ENCODE data around the gene C19orf47.
"Not testable (repeated sequence)": the region's sequence is repeated elsewhere in the genome, so short reads cannot be mapped to it uniquely, and the experiment has no call there.

Gene C19orf47

DNA sequence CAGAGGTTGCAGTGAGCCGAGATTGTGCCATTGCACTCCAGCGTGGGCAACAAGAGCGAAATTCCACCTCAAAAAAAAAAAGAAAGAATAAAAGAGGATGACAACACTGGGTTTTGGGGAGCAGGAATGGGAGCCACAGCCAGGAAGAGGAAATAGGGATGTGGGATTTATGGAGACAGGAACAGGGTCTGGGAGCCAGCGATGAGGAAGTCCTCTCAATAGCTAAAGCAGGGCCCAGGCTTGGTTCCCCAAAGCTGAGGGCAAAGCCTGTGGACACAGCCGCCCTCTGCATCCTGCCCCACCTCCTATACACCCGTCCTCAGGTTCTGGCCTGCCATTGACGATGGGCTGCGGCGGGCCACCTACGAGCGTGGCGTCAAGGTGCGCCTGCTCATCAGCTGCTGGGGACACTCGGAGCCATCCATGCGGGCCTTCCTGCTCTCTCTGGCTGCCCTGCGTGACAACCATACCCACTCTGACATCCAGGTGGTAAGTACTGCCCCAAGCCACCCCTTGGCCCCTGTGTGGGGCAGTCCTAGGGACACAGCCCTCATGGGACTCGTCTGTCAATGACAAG is 28.2 kb upstream of the C19orf47 start:
- DNase-seq (ENCODE audit: low read depth, low spot score) = no peak

DNA sequence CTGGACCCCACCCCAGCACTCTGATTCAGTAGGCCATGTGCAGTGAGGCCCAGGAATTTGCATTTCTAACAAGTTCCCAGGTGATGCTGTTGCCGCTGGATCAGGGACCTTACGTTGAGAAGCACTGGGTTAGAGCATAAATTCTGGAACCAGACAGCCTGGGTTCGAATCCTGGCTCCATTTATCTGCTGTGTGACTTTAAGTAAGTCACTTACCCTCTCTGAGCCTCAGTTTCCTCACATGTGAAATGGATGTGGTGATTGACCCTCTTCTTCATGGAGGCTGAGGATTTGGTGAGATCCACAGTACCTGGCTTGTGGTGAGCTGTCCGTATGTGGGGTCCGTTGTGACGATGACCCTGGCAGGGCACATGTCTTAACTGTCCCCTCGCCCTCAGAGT is 25.9 kb upstream of the C19orf47 start:
- DNase-seq (ENCODE audit: low read depth, low spot score) = no peak

DNA sequence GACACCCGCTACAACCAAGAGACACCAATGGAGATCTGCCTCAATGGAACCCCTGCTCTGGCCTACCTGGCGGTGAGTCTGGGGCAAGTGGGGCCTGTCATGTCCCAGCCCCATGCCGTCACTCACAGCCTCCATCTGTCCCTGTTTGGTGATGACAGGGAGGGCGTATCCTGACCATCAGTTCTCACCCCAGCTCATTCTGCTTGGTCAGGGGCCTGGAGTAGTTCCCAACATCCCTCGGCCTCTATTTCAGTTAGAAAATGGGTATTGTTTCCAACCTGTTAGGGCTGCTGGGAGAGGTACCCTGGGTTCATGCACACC is 23.6 kb upstream of the C19orf47 start:
- DNase-seq (ENCODE audit: low read depth, low spot score) = no peak

DNA sequence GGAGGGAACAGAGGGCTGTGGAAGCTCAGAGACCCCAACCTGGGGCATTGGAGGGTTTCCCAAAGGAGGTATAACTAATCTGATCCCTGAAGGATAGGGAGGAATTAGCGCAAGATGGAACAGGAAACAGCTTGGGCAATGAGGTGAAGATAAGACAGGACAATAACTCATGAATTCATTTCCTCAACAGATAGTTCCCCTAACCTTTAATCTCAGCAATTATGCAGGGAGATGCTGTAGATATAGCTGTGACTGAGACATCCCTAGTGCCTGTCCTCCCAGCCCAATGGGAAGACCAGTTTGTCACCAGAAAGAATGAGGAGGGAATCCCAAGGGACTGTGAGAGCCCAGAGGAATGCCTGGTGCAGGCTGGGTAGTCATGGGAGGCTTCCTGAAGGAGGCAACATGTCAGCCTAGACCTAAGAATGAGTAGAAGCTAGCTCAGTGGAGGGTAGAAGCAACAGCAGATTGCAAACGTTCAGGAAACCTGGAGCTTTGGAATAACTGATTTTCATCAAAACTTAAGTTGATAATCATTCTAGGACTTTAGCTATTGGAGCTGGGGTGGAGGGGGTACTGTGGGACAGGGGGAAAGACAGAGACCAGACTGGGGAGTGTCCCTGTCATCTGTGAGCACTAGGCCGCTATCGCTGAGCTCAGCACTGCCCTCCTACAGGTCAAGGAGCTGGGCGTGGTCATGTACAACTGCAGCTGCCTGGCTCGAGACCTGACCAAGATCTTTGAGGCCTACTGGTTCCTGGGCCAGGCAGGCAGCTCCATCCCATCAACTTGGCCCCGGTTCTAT is 23.0 kb upstream of the C19orf47 start:
- no peak for DNase-seq (ENCODE audit: low read depth, low spot score)

DNA sequence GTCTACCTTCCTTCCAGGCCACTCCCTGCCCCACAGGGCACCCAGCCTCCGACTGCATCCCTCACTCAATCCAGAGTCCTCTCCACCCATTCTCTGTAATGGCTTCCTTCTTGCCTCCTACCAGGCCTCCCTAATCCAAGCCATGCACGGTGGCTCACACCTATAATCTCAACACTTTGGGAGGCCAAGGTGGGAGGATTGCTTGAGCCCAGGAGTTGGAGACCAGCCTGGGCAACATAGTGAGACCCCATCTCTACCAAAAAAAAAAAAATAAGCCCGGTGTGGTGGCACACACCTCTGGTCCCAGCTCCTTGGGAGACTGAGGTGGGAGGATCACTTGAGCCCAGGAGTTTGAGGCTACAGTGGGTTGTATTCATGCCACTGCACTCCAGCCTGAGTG is 22.1 kb upstream of the C19orf47 start:
- DNase-seq (ENCODE audit: low read depth, low spot score) = not testable (repeated sequence)

DNA sequence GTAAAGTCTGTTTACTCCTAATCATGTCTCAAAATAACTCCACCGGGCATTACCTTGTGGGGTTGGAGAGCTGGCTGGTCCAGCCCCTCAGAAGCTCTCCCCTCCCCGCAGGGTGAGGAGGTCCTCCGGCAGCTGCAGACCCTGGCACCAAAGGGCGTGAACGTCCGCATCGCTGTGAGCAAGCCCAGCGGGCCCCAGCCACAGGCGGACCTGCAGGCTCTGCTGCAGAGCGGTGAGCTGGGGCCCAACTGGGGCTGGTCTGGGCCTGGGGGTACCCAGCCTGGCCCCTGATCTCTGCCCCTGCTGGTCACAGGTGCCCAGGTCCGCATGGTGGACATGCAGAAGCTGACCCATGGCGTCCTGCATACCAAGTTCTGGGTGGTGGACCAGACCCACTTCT is 21.6 kb upstream of the C19orf47 start:
- DNase-seq (ENCODE audit: low read depth, low spot score) = no peak

DNA sequence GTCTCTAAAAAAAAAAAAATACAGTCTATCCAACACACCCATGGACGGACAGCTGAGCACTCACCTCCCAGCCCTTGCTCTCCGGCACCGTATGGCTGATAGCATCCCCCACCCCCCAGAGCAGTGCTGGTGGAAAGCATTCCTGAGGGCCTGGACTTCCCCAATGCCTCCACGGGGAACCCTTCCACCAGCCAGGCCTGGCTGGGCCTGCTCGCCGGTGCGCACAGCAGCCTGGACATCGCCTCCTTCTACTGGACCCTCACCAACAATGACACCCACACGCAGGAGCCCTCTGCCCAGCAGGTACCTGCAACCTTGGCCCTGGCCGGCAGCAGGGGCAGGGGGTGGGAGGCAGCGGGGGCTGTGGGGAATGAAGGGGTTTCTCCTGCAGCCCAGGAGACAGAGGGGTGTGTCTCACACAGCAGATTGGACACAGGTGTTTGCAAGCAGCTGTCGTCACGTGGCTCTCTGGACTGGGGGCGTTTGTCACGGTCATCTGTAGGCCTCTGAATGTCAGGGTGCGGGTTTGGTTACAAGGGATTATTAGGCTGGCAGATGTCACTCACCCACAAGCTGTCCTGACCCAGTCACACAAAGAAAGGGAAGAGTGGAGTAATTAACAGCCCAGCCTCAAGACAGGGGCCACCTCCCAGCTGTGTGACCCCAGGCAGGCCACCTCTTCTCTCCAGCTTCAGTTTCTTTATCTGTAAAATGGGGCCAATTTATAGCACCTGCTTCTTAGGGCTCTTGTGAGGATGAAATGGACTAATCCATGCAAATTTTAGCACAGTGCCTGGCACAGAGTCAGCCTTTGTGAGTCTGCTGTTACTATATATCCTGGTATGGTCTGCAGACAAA is 19.6 kb upstream of the C19orf47 start:
- DNase-seq (ENCODE audit: low read depth, low spot score) = no peak

DNA sequence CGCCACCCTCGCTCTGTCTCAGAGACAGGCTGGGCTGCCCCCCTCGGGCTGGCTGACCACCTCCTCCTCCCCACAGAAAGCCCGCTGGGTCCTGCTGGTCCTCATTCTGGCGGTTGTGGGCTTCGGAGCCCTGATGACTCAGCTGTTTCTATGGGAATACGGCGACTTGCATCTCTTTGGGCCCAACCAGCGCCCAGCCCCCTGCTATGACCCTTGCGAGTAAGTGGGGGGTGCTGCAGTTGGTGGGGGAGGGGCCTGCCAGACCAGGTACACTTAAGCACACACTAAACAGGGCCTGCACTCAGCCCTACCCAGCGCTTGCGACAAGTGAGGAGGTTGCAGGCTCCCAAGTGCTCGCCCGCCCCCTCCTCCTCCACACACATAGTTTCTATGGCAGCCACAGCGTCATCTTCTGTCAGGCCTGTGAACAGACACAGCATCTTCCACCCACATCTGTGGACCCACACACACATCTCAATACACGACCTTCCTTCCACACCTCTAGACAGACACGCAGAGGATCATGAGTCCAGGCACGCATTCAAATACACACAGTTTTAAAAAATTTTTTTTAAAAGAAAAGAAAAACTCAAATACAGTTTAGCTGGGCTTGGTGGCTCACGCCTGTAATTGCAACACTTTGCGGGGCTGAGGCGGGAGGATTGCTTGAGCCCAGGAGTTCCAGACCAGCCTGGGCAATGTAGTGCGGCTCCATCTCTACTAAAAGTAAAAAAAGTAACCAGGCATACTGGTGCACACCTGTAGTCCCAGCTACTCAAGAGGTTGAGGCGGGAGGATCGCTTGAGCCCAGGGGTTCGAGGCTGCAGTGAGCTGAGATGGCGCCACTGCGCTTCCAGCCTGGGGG is 18.7 kb upstream of the C19orf47 start:
- DNase-seq (ENCODE audit: low read depth, low spot score) = no peak

DNA sequence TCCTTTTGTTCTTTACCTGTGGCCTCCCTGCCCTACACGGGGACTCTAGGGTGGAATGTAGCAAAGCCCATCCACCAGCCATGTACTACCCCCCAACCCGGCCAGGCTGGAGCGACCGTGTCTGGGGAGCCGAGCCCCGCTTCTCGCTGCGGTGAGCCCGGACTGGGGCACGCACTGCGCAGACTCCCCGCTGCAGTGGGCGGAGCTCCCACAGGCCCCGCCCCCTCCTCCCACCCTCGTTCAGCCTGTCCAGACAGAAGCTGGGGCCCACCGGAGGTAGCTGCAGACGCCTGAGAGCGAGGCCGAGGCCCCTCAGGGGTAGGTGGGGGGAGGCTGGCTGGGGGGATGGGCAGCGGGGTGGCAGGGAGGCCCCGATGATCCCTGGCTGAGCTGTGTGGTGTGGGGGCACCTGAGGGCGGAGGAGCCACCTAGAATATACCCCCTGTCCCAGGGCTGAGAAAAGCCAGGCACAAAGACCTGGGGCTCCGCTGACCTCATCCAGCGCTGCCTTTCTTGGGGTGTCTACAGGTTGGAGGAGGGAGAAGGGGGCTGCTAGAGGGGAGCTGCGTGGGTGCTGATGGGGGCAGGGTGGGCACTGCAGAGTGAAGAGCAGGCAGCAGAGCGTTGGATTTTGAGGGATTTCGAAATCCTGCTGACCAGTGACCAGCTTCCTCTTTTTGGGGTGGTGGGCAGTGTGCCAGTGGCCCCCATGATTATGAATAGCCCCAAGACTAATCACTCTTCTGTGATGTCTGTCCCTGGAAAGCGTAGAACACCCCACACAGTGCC is 17.6 kb upstream of the C19orf47 start:
- peak; percentile 5 for DNase-seq (ENCODE audit: low read depth, low spot score)

DNA sequence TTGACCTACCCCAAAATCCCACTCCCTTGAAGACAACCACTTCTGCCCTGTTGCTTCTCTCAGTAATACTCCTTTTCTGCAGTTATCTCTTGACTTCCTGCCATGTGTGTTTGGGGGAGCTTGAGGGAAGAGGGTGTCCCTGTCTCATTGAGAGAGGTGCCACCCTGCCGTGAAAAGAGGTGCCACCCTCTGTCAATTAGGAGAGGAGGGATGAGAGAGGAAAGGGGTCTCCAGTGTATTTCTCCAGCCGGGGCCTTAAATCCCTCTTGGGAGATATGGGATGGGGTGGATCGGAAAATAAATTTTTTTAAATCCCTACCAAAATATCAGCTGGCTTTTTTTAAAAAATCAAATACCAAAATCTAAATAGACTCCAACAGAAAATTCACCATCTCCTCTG is 16.8 kb upstream of the C19orf47 start:
- no peak for DNase-seq (ENCODE audit: low read depth, low spot score)

DNA sequence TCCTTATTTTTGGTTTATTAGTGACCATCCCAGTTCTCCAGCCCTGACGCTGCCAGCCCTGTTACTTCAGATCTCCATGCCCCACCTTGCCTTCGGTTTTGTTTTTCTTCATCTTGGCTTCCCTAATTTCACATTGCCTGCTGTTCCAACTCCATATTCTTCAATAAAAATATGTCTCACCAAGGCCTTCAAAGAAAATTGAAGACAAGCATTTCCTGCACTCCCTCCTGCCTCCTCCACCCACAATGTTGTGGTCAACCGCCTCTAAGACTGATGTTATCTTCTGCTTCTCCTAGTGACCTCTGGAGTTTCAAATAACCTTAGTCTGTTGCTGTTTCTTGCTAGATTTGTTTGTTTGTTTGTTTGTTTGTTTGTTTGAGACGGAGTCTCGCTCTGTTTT is 14.9 kb upstream of the C19orf47 start:
- DNase-seq (ENCODE audit: low read depth, low spot score) = no peak

DNA sequence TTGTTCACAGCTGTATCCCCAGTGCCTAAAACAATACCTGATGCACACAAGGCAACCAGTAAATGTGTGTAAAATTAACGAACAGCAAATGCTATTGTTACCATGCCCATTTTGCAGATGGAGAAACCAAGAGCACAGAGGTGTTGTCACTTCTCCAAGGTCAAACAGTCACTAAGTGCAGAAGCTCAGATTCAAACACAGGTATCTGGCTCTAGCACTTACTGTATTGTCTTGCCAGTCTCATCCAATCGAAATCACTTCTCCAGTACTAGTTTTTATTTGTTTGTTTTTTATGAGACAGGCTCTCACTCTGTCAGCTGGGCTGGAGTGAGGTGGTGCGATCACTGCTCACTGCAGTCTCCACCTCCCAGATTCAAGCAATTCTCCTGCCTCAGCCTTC is 14.0 kb upstream of the C19orf47 start:
- DNase-seq (ENCODE audit: low read depth, low spot score) = no peak

DNA sequence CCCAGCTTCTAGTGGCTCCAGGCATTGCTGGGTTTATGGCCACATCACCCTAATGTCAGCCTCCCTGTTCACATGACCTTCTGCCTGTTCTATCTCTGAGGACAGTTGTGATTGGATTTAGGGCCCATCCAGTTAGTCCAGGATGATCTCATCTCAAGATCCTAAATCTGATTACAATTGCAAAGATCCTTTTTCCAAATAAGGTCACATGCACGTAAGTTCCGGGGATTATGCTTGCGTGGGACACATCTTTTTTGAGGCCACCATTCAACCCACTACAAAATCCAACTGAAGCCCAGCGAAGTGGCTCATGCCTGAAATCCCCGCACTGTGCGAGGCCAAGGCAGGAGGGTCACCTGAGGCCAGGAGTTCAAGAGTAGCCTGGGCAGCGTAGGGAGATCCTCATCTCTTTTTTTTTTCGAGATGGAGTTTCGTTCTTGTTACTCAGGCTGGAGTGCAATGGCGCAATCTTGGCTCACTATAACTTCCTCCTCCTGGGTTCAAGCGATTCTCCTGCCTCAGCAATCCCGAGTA is 12.6 kb upstream of the C19orf47 start:
- DNase-seq (ENCODE audit: low read depth, low spot score) = no peak

DNA sequence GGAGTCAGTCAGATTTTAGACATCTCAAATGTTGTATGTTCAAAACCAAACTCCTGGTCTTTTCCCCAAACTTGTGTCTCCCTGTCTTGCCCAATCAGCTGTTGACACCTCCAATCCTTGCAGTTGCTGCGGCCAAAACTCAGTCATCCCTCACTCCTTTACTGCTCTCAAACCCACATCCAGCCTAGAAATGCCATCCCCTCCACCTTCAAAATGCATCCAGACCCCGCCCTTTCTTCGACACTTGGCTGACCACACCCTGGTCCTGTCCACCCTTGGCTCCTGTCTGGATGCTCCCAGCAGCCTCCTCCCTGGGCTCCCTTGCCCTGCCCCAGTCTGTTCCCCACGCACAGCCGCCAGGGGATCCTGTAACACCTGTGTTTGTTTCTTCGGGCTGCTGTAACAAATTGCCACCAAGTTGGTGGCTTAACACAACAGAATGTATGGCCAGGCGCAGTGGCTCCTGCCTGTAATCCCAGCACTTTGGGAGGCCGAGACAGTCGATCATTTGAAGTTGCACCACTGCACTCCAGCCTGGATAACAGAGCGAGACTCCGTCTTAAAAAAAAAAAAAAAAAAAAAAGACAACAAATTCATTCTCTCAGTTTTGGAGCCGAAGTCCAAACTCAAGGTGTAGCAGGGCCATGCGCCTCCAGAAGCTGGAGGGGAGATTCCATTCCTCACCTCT is 12.0 kb upstream of the C19orf47 start:
- no peak for DNase-seq (ENCODE audit: low read depth, low spot score)

DNA sequence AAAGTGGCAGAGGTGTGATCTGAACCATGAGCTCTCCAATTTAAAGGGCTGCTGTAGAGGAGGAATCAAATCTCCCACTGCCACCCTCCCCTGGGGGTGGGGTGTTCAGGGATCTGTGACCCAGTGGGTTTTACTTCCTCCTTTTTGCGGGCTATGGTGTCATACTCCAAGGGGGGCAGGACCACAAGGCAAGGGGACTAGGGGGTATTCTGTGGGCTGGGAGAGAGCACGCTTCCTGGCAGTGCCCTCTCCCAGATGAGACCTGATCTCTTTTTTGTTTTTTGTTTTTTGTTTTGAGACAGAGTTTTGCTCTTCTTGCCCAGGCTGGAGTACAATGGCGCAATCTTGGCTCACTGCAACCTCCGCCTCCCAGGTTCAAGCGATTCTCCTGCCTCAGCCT is 10.6 kb upstream of the C19orf47 start:
- DNase-seq (ENCODE audit: low read depth, low spot score) = no peak

DNA sequence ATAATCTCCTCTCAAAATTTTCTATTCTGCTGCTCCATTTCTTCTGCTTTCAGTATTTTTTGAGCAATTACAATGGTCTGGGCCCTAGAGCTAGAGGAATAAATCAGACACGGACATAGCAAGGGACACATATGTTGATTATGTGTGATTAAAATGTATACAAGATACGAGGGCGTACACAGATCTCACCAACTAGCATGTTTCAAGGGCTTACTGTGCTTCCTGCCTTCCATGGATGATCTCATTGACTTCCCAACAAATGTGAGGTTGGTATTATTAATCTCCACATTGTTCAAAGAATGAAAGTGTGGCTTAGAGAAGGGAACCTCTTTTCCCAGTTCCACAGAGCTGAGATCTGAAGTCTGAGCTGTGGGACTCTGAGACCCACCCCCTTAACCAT is 9.4 kb upstream of the C19orf47 start:
- DNase-seq (ENCODE audit: low read depth, low spot score) = no peak

DNA sequence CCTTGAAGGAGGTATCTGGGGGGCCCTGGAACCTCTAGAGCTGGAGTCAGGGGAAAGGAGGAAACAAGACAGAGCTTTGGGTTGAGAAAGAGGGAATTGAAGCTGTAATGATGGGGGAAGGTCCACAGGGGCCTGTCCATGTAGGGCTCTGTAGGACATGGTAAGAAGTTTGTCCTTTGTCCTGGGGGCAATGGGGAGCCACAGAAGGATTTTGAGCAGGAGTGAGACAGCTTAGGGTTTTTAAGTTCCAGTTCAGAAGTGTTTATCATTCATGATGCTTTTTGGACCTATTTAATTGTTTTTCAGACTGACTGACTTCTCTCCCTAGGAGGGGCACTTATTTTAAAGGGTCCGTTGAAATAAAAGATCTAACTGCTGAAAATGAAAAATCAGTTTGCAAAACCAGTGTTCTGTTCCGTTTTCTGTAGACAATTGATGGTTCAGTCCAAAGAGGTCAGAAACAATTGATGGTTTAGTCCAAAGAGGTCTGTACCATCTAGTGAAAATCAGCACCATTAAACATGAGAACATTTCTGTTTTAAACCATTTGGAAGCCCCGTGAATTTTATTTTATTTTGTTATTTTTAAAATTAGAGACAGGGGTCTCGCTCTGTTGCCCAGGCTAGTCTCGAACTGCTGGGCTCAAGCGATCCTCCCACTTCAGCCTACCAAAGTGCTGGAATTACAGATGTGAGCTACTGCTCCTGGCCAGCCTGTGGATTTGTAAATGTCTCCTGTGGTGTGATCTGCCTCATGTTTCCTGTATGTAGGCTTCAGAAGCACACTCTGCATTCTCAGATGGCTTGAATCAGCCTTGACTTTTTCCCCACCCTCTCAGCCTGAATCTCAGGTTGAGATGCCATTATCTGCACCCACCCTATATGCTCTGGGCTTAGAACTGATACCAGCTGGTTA is 8.7 kb upstream of the C19orf47 start:
- no peak for DNase-seq (ENCODE audit: low read depth, low spot score)

DNA sequence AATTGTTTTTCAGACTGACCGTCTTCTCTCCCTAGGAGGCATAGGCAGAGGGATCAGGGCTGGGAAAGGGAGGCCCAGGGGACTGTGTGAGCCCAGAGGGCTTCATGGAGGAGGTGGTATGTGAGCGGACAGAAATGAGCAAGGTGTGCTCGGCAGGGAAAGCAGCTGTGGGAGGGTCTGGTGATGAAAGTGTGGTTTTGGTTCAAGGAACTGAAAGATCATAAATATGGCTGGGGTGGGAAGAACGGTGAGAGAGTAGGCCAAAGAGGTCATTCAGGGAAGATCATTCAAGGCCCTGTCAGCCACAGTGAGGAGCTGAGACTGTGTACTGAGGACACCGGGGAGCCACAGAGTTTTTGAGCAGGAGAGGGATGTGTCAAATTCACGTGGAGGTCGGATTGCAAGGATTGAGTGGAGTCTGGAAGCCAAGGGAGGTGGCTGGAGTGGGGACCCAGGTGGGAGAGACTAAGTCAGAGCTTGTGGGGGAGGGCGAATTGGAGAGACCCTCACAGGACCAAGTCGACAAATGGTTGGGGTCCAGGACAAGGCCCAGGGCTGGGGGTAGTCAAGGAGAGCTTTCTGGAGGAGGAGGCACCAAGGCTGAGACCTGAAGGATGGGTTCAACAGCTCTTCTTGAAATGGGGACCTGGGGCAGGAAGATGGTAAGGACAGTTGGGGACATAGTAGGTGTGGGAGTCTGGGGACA is 7.9 kb upstream of the C19orf47 start:
- no peak for DNase-seq (ENCODE audit: low read depth, low spot score)

Measured in activated CD4-positive, CD25-positive, alpha-beta regulatory T cell treated with anti-CD3 and anti-CD28 coated beads, Interleukin-2, amount 50 U/mL, for 16 hours (primary cell).